LNCaP clone FGC (cell line): ENCODE results near the gene HEXIM1.

Experiments
- DNase-seq: peaks from one replicate; pipeline ENCODE4 v3.0.0-alpha.2; 2011; ENCODE audit warnings: low read depth
- H3K4me3 ChIP-seq: 2 replicates; pipeline ENCODE4 v1.5.1; 2011; ENCODE audit warnings: mild to moderate bottlenecking, low read depth, low read length, control low read depth
- CTCF ChIP-seq: IDR thresholded peaks from 2 replicates; pipeline ENCODE4 v1.5.1; 2012; ENCODE audit warnings: mild to moderate bottlenecking; ENCODE audit not compliant: control insufficient read depth, insufficient read depth; ENCODE audit errors: extremely low read depth

HEXIM1 gene

GRCh38 chr17:45190503-45191255 lies 42.4 kb downstream of the HEXIM1 start:
- TF ChIP-seq CTCF: no peak
- no peak for DNase-seq
- H3K4me3 ChIP-seq: no peak overlapping the region

- H3K4me3 ChIP-seq: no peak overlapping the region
- no peak for TF ChIP-seq CTCF
- DNase-seq: no peak
These were observed 47.1 kb downstream of the HEXIM1 start for GRCh38 chr17:45195424-45195823.

GRCh38 chr17:45197108-45197507 lies 48.8 kb downstream of the HEXIM1 start:
- H3K4me3 ChIP-seq: no peak overlapping the region
- no peak for DNase-seq
- TF ChIP-seq CTCF: no peak

- peak; percentile 99 for TF ChIP-seq CTCF
These were observed 49.5 kb downstream of the HEXIM1 start for GRCh38 chr17:45197555-45198334.

GRCh38 chr17:45200701-45201100 lies 52.4 kb downstream of the HEXIM1 start:
- no peak overlapping the region for H3K4me3 ChIP-seq
- TF ChIP-seq CTCF: no peak
- DNase-seq: no peak

More at GRCh38 chr17:45197555-45198334, 49.5 kb downstream of the HEXIM1 start:
- peak; percentile 65 for DNase-seq
- H3K4me3 ChIP-seq: no peak overlapping the region

GRCh38 chr17:45201457-45201856 lies 53.2 kb downstream of the HEXIM1 start:
- H3K4me3 ChIP-seq: no peak overlapping the region
- no peak for DNase-seq
- no peak for TF ChIP-seq CTCF
